GM12878 (cell line): ENCODE results near the gene ZNF653. TPM values are rescaled to one million over a fixed set of nuclear protein-coding genes. Genes with fewer than 3 reads are reported as not detected.

Experiments used
- ATAC-seq: fragments of 200-7000 bp; cut with Tn5 transposase; 3 replicates; pipeline ENCODE4 v1.9.1; 2020; ENCODE audit warnings: mild to moderate bottlenecking, moderate library complexity
- BruUV-seq: library from RNA; stranded (reverse); fragments of 400-500 nt; replicated peaks from 2 replicates; lab custom pipeline; 2021; lab: Mats Ljungman, UMichigan
- CTCF ChIA-PET: fragments of 300-600 bp; sonication (Branson Sonifier 250); formaldehyde crosslinking; extraction: SDS; loops from one replicate; lab custom pipeline; 2021; ENCODE audit warnings: inconsistent platforms; lab: Yijun Ruan, JAX
- POLR2A ChIA-PET: fragments of 350-600 bp; formaldehyde crosslinking; extraction: SDS; loops from one replicate; lab custom pipeline; 2021; ENCODE audit warnings: inconsistent platforms; lab: Charles Lee
- RAD21 ChIA-PET: fragments of 300-600 bp; sonication (Branson Sonifier 250); formaldehyde crosslinking; loops from one replicate; lab custom pipeline; 2023; ENCODE audit warnings: antibody characterized with exemption; ENCODE audit not compliant: unreplicated experiment; lab: Charles Lee
- SMC1A ChIA-PET: fragments of 300-600 bp; sonication (Branson Sonifier 250); formaldehyde crosslinking; loops from one replicate; lab custom pipeline; 2023; ENCODE audit not compliant: unreplicated experiment, uncharacterized antibody; lab: Charles Lee
- DNase-seq: peaks from one replicate; pipeline ENCODE4 v3.0.0-alpha.2; 2011; ENCODE audit warnings: low read depth, low spot score
- FAIRE-seq: peaks from 3 replicates; lab custom pipeline; 2011; peaks lifted over from hg19 to GRCh38; lab: Jason Lieb, UNC
- H2AFZ ChIP-seq: 2 replicates; pipeline ENCODE4 v1.6.0; 2011; ENCODE audit warnings: low read depth, low read length, control low read depth; ENCODE audit not compliant: control insufficient read depth
- H3K27ac ChIP-seq: 2 replicates; pipeline ENCODE4 v1.5.1; 2011; ENCODE audit warnings: control low read depth; ENCODE audit not compliant: control insufficient read depth, insufficient read depth
- H3K27me3 ChIP-seq, 2 experiments: replicated peaks in 1 of 2; 2 replicates each; pipeline versions ENCODE4 v1.6.0 to v1.6.1; 2011; ENCODE audit warnings: low read length in 1 of 2; ENCODE audit not compliant: control insufficient read depth in 2 of 2, insufficient read depth in 2 of 2
- H3K36me3 ChIP-seq, 2 experiments: 2 replicates each; pipeline ENCODE4 v1.5.1; 2011; ENCODE audit warnings: low read length in 1 of 2; ENCODE audit not compliant: control insufficient read depth in 2 of 2, insufficient read depth in 2 of 2
- H3K4me1 ChIP-seq: 2 replicates; pipeline ENCODE4 v1.6.1; 2011; ENCODE audit warnings: mild to moderate bottlenecking, low read length, moderate library complexity, mixed read lengths; ENCODE audit not compliant: control insufficient read depth, insufficient read depth
- H3K4me2 ChIP-seq: 2 replicates; pipeline ENCODE4 v1.6.0; 2011; ENCODE audit warnings: control low read depth; ENCODE audit not compliant: control insufficient read depth, insufficient read depth
- H3K4me3 ChIP-seq: fragments of 200-600 bp; sonication (generic); 2 replicates; pipeline ENCODE4 v1.5.1; 2016
- H3K79me2 ChIP-seq: 2 replicates; pipeline ENCODE4 v1.6.0; 2011; ENCODE audit warnings: low read length; ENCODE audit not compliant: control insufficient read depth, insufficient read depth
- H3K9ac ChIP-seq: 2 replicates; pipeline ENCODE4 v1.8.0; 2011; ENCODE audit warnings: low read length, control low read depth, mixed read lengths; ENCODE audit not compliant: control insufficient read depth, insufficient read depth
- H3K9me3 ChIP-seq: replicated peaks from 3 replicates; pipeline ENCODE4 v1.5.1; 2011; ENCODE audit warnings: mild to moderate bottlenecking, low read length; ENCODE audit not compliant: control insufficient read depth, insufficient read depth
- H4K20me1 ChIP-seq: 2 replicates; pipeline ENCODE4 v1.6.0; 2011; ENCODE audit not compliant: control insufficient read depth, insufficient read depth
- BRCA1 ChIP-seq: IDR thresholded peaks from 2 replicates; pipeline ENCODE4 v1.6.1; 2011; ENCODE audit warnings: low read depth, low read length, improper control_type of control experiment
- FOXM1 ChIP-seq: IDR thresholded peaks from 2 replicates; pipeline ENCODE4 v1.6.1; 2012; ENCODE audit warnings: low read depth, mild to moderate bottlenecking, inconsistent platforms, low read length, moderate library complexity
- KAT2A ChIP-seq: conservative IDR thresholded peaks from 2 replicates; pipeline ENCODE4 v1.6.1; 2011; ENCODE audit warnings: low read depth, low read length; ENCODE audit not compliant: control insufficient read depth
- KLF5 ChIP-seq: fragments of 450-650 bp; IDR thresholded peaks from 2 replicates; pipeline ENCODE4 v1.6.1; 2014; ENCODE audit warnings: mild to moderate bottlenecking; ENCODE audit not compliant: partially characterized antibody
- MTA2 ChIP-seq: fragments of 450-650 bp; IDR thresholded peaks from 2 replicates; pipeline ENCODE4 v1.6.1; 2016; ENCODE audit warnings: low read depth, mild to moderate bottlenecking, moderate library complexity
- NR2F1 ChIP-seq: fragments of 450-650 bp; conservative IDR thresholded peaks from 2 replicates; pipeline ENCODE4 v1.6.1; 2017; ENCODE audit warnings: mild to moderate bottlenecking
- PAX5 ChIP-seq: IDR thresholded peaks from 2 replicates; pipeline ENCODE4 v1.6.1; 2011; ENCODE audit warnings: low read depth, low read length, borderline replicate concordance
- POU2F2 ChIP-seq: IDR thresholded peaks from 3 replicates; pipeline ENCODE4 v1.6.1; 2011; ENCODE audit warnings: low read depth, mild to moderate bottlenecking, low read length, borderline replicate concordance
- RB1 ChIP-seq: fragments of 450-650 bp; formaldehyde crosslinking; IDR thresholded peaks from 2 replicates; pipeline ENCODE4 v1.6.1; 2017; ENCODE audit warnings: mild to moderate bottlenecking, borderline replicate concordance
- TCF3 ChIP-seq: IDR thresholded peaks from 2 replicates; pipeline ENCODE4 v1.6.1; 2012; ENCODE audit warnings: low read depth, mild to moderate bottlenecking, low read length, borderline replicate concordance; ENCODE audit not compliant: insufficient read depth
- ZBED1 ChIP-seq: IDR thresholded peaks from 2 replicates; pipeline ENCODE4 v1.6.1; 2016; ENCODE audit warnings: borderline replicate concordance
- WGBS: methylation state at CpG from one replicate; pipeline ENCODE4 v1.1.6; 2016; ENCODE audit warnings: low lambda C conversion rate; ENCODE audit not compliant: insufficient replicate concordance, insufficient coverage; ENCODE audit errors: missing lambda C conversion rate; 5-methylcytosine and 5-hydroxymethylcytosine counted together
- in situ Hi-C: fragments of 300-500 bp; cut with MboI; formaldehyde crosslinking; loops from 9 replicates; pipeline ENCODE4 v1.14.3; 2018; ENCODE audit warnings: mixed read lengths
- intact Hi-C: fragments of 100-400 bp; cut with micrococcal nuclease; formaldehyde crosslinking; loops from one replicate; pipeline ENCODE4 v1.14.2; 2022; ENCODE audit not compliant: unreplicated experiment
- polyA plus RNA-seq, 11 experiments: library from polyadenylated mRNA; depleted of rRNA in 4 of 11; unstranded in 6 of 11; stranded (reverse) in 5 of 11; fragments of >200 nt; fragmentation: Nextera tagmentation in 4 of 11; fragmentation: Illumina TruSeq in 1 of 11; extraction: Ambion mirVana in 4 of 11; extraction: Trizol in 1 of 11; gene quantifications; 1 replicate in 1 of 11; 2 replicates in 10 of 11; pipeline versions ENCODE4 v1.2.1 to v1.2.3, GENCODE V29; 2011 to 2016; ENCODE audit warnings: inconsistent platforms in 2 of 11, missing spikeins in 2 of 11, low read depth in 1 of 11
- total RNA-seq, 4 experiments: library from RNA; depleted of rRNA in 3 of 4; stranded (reverse); fragments of >200 nt in 3 of 4; fragmentation: Illumina TruSeq in 1 of 4; extraction: Trizol in 1 of 4; gene quantifications; 2 replicates each; pipeline versions ENCODE4 v1.2.1 to v1.2.3, GENCODE V29; 2013 to 2021
- TF ChIP-seq, protein P1 (sequence below): IDR thresholded peaks from 2 replicates; pipeline ENCODE4 v1.6.1; 2011; ENCODE audit warnings: borderline replicate concordance, low read depth, mild to moderate bottlenecking, moderate library complexity, low read length; ENCODE audit not compliant: insufficient read depth, poor library complexity, severe bottlenecking
- TF ChIP-seq, protein P2 (sequence below): IDR thresholded peaks from 2 replicates; pipeline ENCODE4 v1.6.1; 2011; ENCODE audit warnings: borderline replicate concordance, low read depth, mild to moderate bottlenecking, moderate library complexity, mixed read lengths, low read length; ENCODE audit not compliant: insufficient read depth; ENCODE audit errors: extremely low read length
- TF ChIP-seq, protein P3 (sequence below): IDR thresholded peaks from 2 replicates; pipeline ENCODE4 v1.6.1; 2012; ENCODE audit warnings: improper control_type of control experiment, low read depth, low read length; ENCODE audit not compliant: insufficient replicate concordance

ZNF653 gene
- total and polyA plus RNA-seq, 10 of the 15 experiments (the other 5 are each of a cell fraction or from before 2014, with no cell fraction given), result 2.2 to 13.2 (median 6.7) TPM; not detected in 2

DNA sequence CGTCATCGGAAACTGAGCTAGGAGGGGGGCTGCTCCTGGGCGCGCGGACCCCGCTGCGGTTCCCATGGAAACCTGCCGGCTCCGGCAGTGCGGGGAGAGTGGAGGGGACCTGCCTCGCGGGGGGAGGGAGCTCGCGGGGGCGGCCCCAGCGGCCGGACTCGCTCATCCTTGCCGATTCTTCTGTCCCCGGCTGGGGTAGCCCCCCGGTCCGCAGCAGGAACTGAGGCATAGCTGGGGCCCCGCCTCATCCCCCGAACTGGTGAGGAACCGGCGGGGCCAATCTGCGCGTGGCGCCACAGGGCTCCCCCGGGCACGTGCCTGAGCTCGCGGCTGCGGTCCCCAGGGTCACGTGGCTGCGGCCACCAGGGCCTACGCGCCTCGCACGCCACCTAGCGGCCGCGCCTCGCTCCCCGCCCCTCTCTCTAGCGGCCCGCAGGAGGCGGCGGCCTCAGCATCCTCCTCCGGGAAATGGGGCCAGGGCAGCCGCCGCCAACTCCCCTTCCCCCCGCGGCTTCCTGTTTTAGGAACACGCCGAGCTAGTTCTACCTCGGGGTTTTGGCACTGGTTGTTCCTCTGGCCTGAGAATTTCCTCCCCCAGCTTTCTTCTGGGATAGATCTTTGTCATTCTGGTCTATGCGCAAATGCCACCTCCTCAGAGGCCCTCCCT, 23.1 kb downstream of the ZNF653 start:
- ChIA-PET CTCF (interaction anchor here (0.5 to 3.3 kb wide), 43 partner anchors 8 to 540 kb away, joined by 3 to 76 read pairs (median 5); partner anchors contain the start of genes CCDC159, ECSIT, ODAD3 and PRKCSH), SMC1A (interaction anchor here (0.9 to 2.4 kb wide), 20 partner anchors 9 to 447 kb away, joined by 3 to 30 read pairs (median 4); partner anchors contain the start of genes CCDC159, ELOF1, SWSAP1 and TMEM205), POLR2A (interaction anchor here (0.8 to 1.8 kb wide), 7 partner anchors 30 to 326 kb away, joined by 3 to 12 read pairs (median 5); partner anchors contain the start of genes CCDC159, ECSIT, SWSAP1 and TMEM205), RAD21 (interaction anchor here (0.7 to 2.2 kb wide), 27 partner anchors 9 to 239 kb away, joined by 3 to 43 read pairs (median 4); partner anchors contain the start of genes CCDC159, ECSIT, ELOF1 and ODAD3)
- peak overlapping the region; percentile 40; the same call in 1 of the 2 replicates for H3K4me3 ChIP-seq
- in situ Hi-C loops, result no loop called here
- H3K79me2 ChIP-seq, result no peaks in the 10 kb centered on the region
- peak overlapping the region; percentile 87 for H3K4me2 ChIP-seq
- peaks cover 8 to 10% of the 10 kb centered on the region in 2 experiments for H3K27me3 ChIP-seq
- WGBS, result 1% methylated on average over 42 of the region's 58 CpGs
- intact Hi-C loops, result loop anchor here (1.0 to 2.0 kb wide), 3 partner anchors 47 to 190 kb away; partner anchors contain the start of genes ODAD3 and PRKCSH
- no peak overlapping the region for H3K27ac ChIP-seq
- peak; percentile 92 for FAIRE-seq
- ATAC-seq, result peak; percentile 95
- H3K4me1 ChIP-seq, result peaks cover 19% of the 10 kb centered on the region
- H3K9me3 ChIP-seq, result no peaks in the 10 kb centered on the region; the same call in 2 of the 3 replicates
- DNase-seq, result peak; percentile 50
- H3K9ac ChIP-seq, result 0 out of 2 replicates have a peak overlapping the region, but pooled peaks have one; percentile 22
- no TSS peak for BruUV-seq
- H2AFZ ChIP-seq, result peak overlapping the region; percentile 80
- no peaks in the 10 kb centered on the region for H4K20me1 ChIP-seq
- H3K36me3 ChIP-seq, result no peaks in the 10 kb centered on the region
- TF ChIP-seq NR2F1 (peak; percentile 88), KAT2A (no peak), RB1 (peak; percentile 78; the same call in 1 of the 2 replicates), ZBED1 (no peak), BRCA1 (no peak), POU2F2 (peak; percentile 66; the same call in 2 of the 3 replicates), FOXM1 (no peak), PAX5 (peak; percentile 82; the same call in 1 of the 2 replicates), KLF5 (no peak), MTA2 (no peak), TCF3 (no peak; the same call in 1 of the 2 replicates)
- TF ChIP-seq, protein P1, sequence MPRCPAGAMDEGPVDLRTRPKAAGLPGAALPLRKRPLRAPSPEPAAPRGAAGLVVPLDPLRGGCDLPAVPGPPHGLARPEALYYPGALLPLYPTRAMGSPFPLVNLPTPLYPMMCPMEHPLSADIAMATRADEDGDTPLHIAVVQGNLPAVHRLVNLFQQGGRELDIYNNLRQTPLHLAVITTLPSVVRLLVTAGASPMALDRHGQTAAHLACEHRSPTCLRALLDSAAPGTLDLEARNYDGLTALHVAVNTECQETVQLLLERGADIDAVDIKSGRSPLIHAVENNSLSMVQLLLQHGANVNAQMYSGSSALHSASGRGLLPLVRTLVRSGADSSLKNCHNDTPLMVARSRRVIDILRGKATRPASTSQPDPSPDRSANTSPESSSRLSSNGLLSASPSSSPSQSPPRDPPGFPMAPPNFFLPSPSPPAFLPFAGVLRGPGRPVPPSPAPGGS, result peak; percentile 33
- TF ChIP-seq, protein P2, sequence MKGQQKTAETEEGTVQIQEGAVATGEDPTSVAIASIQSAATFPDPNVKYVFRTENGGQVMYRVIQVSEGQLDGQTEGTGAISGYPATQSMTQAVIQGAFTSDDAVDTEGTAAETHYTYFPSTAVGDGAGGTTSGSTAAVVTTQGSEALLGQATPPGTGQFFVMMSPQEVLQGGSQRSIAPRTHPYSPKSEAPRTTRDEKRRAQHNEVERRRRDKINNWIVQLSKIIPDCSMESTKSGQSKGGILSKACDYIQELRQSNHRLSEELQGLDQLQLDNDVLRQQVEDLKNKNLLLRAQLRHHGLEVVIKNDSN, result peak; percentile 99
- TF ChIP-seq, protein P3, sequence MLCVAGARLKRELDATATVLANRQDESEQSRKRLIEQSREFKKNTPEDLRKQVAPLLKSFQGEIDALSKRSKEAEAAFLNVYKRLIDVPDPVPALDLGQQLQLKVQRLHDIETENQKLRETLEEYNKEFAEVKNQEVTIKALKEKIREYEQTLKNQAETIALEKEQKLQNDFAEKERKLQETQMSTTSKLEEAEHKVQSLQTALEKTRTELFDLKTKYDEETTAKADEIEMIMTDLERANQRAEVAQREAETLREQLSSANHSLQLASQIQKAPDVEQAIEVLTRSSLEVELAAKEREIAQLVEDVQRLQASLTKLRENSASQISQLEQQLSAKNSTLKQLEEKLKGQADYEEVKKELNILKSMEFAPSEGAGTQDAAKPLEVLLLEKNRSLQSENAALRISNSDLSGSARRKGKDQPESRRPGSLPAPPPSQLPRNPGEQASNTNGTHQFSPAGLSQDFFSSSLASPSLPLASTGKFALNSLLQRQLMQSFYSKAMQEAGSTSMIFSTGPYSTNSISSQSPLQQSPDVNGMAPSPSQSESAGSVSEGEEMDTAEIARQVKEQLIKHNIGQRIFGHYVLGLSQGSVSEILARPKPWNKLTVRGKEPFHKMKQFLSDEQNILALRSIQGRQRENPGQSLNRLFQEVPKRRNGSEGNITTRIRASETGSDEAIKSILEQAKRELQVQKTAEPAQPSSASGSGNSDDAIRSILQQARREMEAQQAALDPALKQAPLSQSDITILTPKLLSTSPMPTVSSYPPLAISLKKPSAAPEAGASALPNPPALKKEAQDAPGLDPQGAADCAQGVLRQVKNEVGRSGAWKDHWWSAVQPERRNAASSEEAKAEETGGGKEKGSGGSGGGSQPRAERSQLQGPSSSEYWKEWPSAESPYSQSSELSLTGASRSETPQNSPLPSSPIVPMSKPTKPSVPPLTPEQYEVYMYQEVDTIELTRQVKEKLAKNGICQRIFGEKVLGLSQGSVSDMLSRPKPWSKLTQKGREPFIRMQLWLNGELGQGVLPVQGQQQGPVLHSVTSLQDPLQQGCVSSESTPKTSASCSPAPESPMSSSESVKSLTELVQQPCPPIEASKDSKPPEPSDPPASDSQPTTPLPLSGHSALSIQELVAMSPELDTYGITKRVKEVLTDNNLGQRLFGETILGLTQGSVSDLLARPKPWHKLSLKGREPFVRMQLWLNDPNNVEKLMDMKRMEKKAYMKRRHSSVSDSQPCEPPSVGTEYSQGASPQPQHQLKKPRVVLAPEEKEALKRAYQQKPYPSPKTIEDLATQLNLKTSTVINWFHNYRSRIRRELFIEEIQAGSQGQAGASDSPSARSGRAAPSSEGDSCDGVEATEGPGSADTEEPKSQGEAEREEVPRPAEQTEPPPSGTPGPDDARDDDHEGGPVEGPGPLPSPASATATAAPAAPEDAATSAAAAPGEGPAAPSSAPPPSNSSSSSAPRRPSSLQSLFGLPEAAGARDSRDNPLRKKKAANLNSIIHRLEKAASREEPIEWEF, result no peak
